Activated CD4-positive, CD25-positive, alpha-beta regulatory T cell (primary cell): Measurements from ENCODE around the gene PRPF31.

ENCODE experiments used
- DNase-seq, 4 experiments: peaks; one replicate each; lab custom pipeline; 2025; lab: John Stamatoyannopoulos, UW

The PRPF31 gene

GRCh38 chr19:54108496-54108895, 7.1 kb upstream of the PRPF31 start:
- no peak for DNase-seq

- no peak for DNase-seq
Measured at GRCh38 chr19:54109651-54110050, 5.9 kb upstream of the PRPF31 start.

- no peak for DNase-seq
Measured at GRCh38 chr19:54114340-54115108, 1.0 kb upstream of the PRPF31 start.

- no peak for DNase-seq
Measured at GRCh38 chr19:54121259-54121658, 5.7 kb downstream of the PRPF31 start.

- DNase-seq: no peak
Measured at GRCh38 chr19:54123682-54124081, 8.1 kb downstream of the PRPF31 start.

- no peak for DNase-seq
Measured at GRCh38 chr19:54124393-54124792, 8.8 kb downstream of the PRPF31 start.

- DNase-seq: no peak
Measured at GRCh38 chr19:54125713-54126112, 10.2 kb downstream of the PRPF31 start.

- no peak for DNase-seq
Measured at GRCh38 chr19:54127688-54128440, 12.3 kb downstream of the PRPF31 start.

- no peak for DNase-seq
Measured at GRCh38 chr19:54128441-54128725, 12.8 kb downstream of the PRPF31 start.

GRCh38 chr19:54128796-54129616, 13.5 kb downstream of the PRPF31 start:
- no peak for DNase-seq

- DNase-seq: no peak
Measured at GRCh38 chr19:54129617-54129996, 14.1 kb downstream of the PRPF31 start.

GRCh38 chr19:54133312-54133956, 17.9 kb downstream of the PRPF31 start:
- DNase-seq: no peak

GRCh38 chr19:54133957-54134590, 18.5 kb downstream of the PRPF31 start:
- DNase-seq: no peak

GRCh38 chr19:54136086-54136863, 20.7 kb downstream of the PRPF31 start:
- no peak for DNase-seq

- peak; percentile 96 to 99 (median 98) for DNase-seq
Measured at GRCh38 chr19:54136864-54137698, 21.5 kb downstream of the PRPF31 start.

GRCh38 chr19:54137699-54138488, 22.3 kb downstream of the PRPF31 start, which contains the start of gene CNOT3:
TSS of gene CNOT3 (plus strand) at chr19:54137762. CDS start at chr19:54142979, 5,217 bp downstream.
- DNase-seq: peak in 1 of 4 experiments; percentile 28

- DNase-seq: no peak
Measured at GRCh38 chr19:54138489-54139256, 23.1 kb downstream of the PRPF31 start.

- no peak for DNase-seq
Measured at GRCh38 chr19:54141356-54141755, 25.8 kb downstream of the PRPF31 start.
